ENCODE data around the gene HOXB1.

The HOXB1 gene

GRCh38 chr17:48553826-48554225 is 23.0 kb upstream of the HOXB1 start:
- no peak for DNase-seq

- no peak for DNase-seq
These were observed 22.4 kb upstream of the HOXB1 start for GRCh38 chr17:48553190-48553547.

- no peak for DNase-seq
These were observed 21.8 kb upstream of the HOXB1 start for GRCh38 chr17:48552466-48553189.

- no peak for DNase-seq
These were observed 21.0 kb upstream of the HOXB1 start for GRCh38 chr17:48551596-48552465.

- DNase-seq, result no peak
These were observed 20.4 kb upstream of the HOXB1 start for GRCh38 chr17:48551214-48551555.

- no peak for DNase-seq
These were observed 19.8 kb upstream of the HOXB1 start for GRCh38 chr17:48550502-48551213.

GRCh38 chr17:48549914-48550501 is 19.2 kb upstream of the HOXB1 start:
- DNase-seq, result no peak

- no peak for DNase-seq
These were observed 18.4 kb upstream of the HOXB1 start for GRCh38 chr17:48549281-48549630.

- DNase-seq, result no peak
These were observed 17.9 kb upstream of the HOXB1 start for GRCh38 chr17:48548523-48549280.

- no peak for DNase-seq
These were observed 17.2 kb upstream of the HOXB1 start for GRCh38 chr17:48547808-48548522.

GRCh38 chr17:48546924-48547807 is 16.4 kb upstream of the HOXB1 start:
- DNase-seq, result no peak

GRCh38 chr17:48546137-48546923 is 15.5 kb upstream of the HOXB1 start:
- DNase-seq, result no peak

GRCh38 chr17:48545539-48545938 is 14.7 kb upstream of the HOXB1 start:
- no peak for DNase-seq

GRCh38 chr17:48545022-48545375 is 14.2 kb upstream of the HOXB1 start, which contains the start of gene HOXB2:
Gene HOXB2, minus strand, starts transcription at chr17:48545109. Its CDS starts 198 bp downstream, at chr17:48544911.
- no peak for DNase-seq

GRCh38 chr17:48544349-48545021 is 13.7 kb upstream of the HOXB1 start:
- no peak for DNase-seq

- DNase-seq, result no peak
These were observed 13.1 kb upstream of the HOXB1 start for GRCh38 chr17:48543854-48544348.

GRCh38 chr17:48543107-48543853 is 12.5 kb upstream of the HOXB1 start:
- DNase-seq, result peak in 1 of 2 experiments; percentile 36

- DNase-seq, result no peak
These were observed 11.9 kb upstream of the HOXB1 start for GRCh38 chr17:48542698-48543106.

All from NCI-H526 (cell line).